Caco-2 (cell line): ENCODE measurements around the gene MYO15A. TPM values are rescaled to one million over a fixed set of nuclear protein-coding genes. Genes with fewer than 3 reads are reported as not detected.
A peak's percentile ranks its signal among the peaks of the same experiment; 100 is the strongest.

Source experiments
- BruUV-seq: library from RNA; stranded (reverse); fragments of 400-500 nt; replicated peaks from 2 replicates; lab custom pipeline; 2021; lab: Mats Ljungman, UMichigan
- CTCF ChIA-PET: fragments of 300-600 bp; sonication (Branson Sonifier 250); formaldehyde crosslinking; loops from one replicate; lab custom pipeline; 2022; ENCODE audit warnings: antibody characterized with exemption; lab: Charles Lee
- POLR2A ChIA-PET: fragments of 300-600 bp; sonication (Branson Sonifier 250); formaldehyde crosslinking; loops from one replicate; lab custom pipeline; 2022; ENCODE audit warnings: antibody characterized with exemption; lab: Charles Lee
- DNase-seq, 2 experiments: peaks; one replicate each; pipeline versions ENCODE4 v3.0.0 to v3.0.0-alpha.2; 2020 to 2022
- H3K27me3 ChIP-seq: replicated peaks from 2 replicates; pipeline ENCODE4 v1.6.0; 2011; ENCODE audit warnings: low read length; ENCODE audit not compliant: control insufficient read depth, insufficient read depth
- H3K36me3 ChIP-seq: 2 replicates; pipeline ENCODE4 v1.5.1; 2011; ENCODE audit warnings: low read length; ENCODE audit not compliant: control insufficient read depth, insufficient read depth
- H3K4me1 ChIP-seq: fragments of 250-450 bp; sonication (Bioruptor Pico); 2 replicates; pipeline ENCODE4 v1.5.1; 2020; ENCODE audit warnings: mild to moderate bottlenecking
- H3K4me3 ChIP-seq: 2 replicates; pipeline ENCODE4 v1.5.1; 2011; ENCODE audit warnings: low read depth, mild to moderate bottlenecking, control low read depth, low read length
- H3K9me3 ChIP-seq: fragments of 250-450 bp; sonication (Bioruptor Pico); 2 replicates; pipeline ENCODE4 v1.5.1; 2020; ENCODE audit warnings: mild to moderate bottlenecking, moderate library complexity
- H3K27ac Mint-ChIP-seq: one replicate; pipeline ENCODE4 v1.8.0; 2022; ENCODE audit warnings: mixed read lengths; ENCODE audit not compliant: unreplicated experiment
- H3K27me3 Mint-ChIP-seq: one replicate; pipeline ENCODE4 v1.8.0; 2022; ENCODE audit warnings: mixed read lengths; ENCODE audit not compliant: insufficient read depth, unreplicated experiment
- H3K36me3 Mint-ChIP-seq: one replicate; pipeline ENCODE4 v1.8.0; 2022; ENCODE audit warnings: mild to moderate bottlenecking, mixed read lengths; ENCODE audit not compliant: insufficient read depth, unreplicated experiment
- H3K4me1 Mint-ChIP-seq: one replicate; pipeline ENCODE4 v1.8.0; 2022; ENCODE audit warnings: low read depth, mixed read lengths; ENCODE audit not compliant: unreplicated experiment
- H3K4me3 Mint-ChIP-seq: one replicate; pipeline ENCODE4 v1.8.0; 2022; ENCODE audit warnings: mild to moderate bottlenecking, moderate library complexity, mixed read lengths; ENCODE audit not compliant: unreplicated experiment
- H3K9me3 Mint-ChIP-seq: one replicate; pipeline ENCODE4 v1.8.0; 2022; ENCODE audit warnings: mixed read lengths; ENCODE audit not compliant: unreplicated experiment
- CTCF ChIP-seq, 2 experiments: fragments of 200-600 bp in 1 of 2; IDR thresholded peaks; 1 replicate in 1 of 2; 2 replicates in 1 of 2; pipeline versions ENCODE4 v1.5.1 to v1.8.0; 2011 to 2022; ENCODE audit warnings: antibody characterized with exemption in 1 of 2, control low read depth in 1 of 2, inconsistent platforms in 1 of 2, low read depth in 1 of 2, low read length in 1 of 2, mild to moderate bottlenecking in 1 of 2, moderate library complexity in 1 of 2; ENCODE audit not compliant: insufficient read depth in 1 of 2, severe bottlenecking in 1 of 2, unreplicated experiment in 1 of 2
- intact Hi-C: fragments of 100-400 bp; cut with micrococcal nuclease; formaldehyde crosslinking; loops from one replicate; pipeline ENCODE4 v1.10.0; 2022; ENCODE audit not compliant: unreplicated experiment
- total RNA-seq: library from RNA; stranded (reverse); gene quantifications from 2 replicates; pipeline ENCODE4 v1.2.3, GENCODE V29; 2022

Gene MYO15A
- total RNA-seq, 1 experiment from 2014 or later: not detected

GRCh38 chr17:18187226-18187625 lies 78.7 kb downstream of the MYO15A start:
- Histone ChIP-seq H3K4me3 (no peak overlapping the region), H3K27me3 (no peaks in the 10 kb centered on the region), H3K36me3 (peaks cover 13% of the 10 kb centered on the region), H3K4me1 (peaks cover 34% of the 10 kb centered on the region), H3K9me3 (no peaks in the 10 kb centered on the region)
- ChIA-PET POLR2A (no interaction called here), CTCF (no interaction called here)
- TF ChIP-seq CTCF (IDR thresholded peaks at IDR 0.05; ENCODE audit: insufficient read depth in 1 of 2, low read depth in 1 of 2, low read length in 1 of 2, severe bottlenecking in 1 of 2, unreplicated experiment in 1 of 2): no peak
- Mint-ChIP-seq H3K36me3 (peaks cover 66% of the 10 kb centered on the region), H3K27me3 (no peaks in the 10 kb centered on the region), H3K27ac (peak overlapping the region; percentile 18), H3K4me1 (peaks cover 26% of the 10 kb centered on the region), H3K9me3 (no peaks in the 10 kb centered on the region), H3K4me3 (peak overlapping the region; percentile 85)
- BruUV-seq: no TSS peak
- intact Hi-C loops: no loop called here
- DNase-seq: no peak

GRCh38 chr17:18187821-18188761 lies 79.5 kb downstream of the MYO15A start:
- Histone ChIP-seq H3K4me1 (peaks cover 30% of the 10 kb centered on the region), H3K9me3 (no peaks in the 10 kb centered on the region), H3K4me3 (no peak overlapping the region), H3K27me3 (no peaks in the 10 kb centered on the region), H3K36me3 (peaks cover 13% of the 10 kb centered on the region)
- peaks cover 62% of the 10 kb centered on the region for H3K36me3 Mint-ChIP-seq
- POLR2A ChIA-PET: no interaction called here
- no peak for TF ChIP-seq CTCF (IDR thresholded peaks at IDR 0.05; ENCODE audit: insufficient read depth in 1 of 2, low read depth in 1 of 2, low read length in 1 of 2, severe bottlenecking in 1 of 2, unreplicated experiment in 1 of 2)
- H3K27ac Mint-ChIP-seq: peak overlapping the region; percentile 8
- H3K9me3 Mint-ChIP-seq: no peaks in the 10 kb centered on the region
- H3K27me3 Mint-ChIP-seq: no peaks in the 10 kb centered on the region
- intact Hi-C loops: no loop called here
- CTCF ChIA-PET: no interaction called here
- DNase-seq: no peak
- H3K4me1 Mint-ChIP-seq: peaks cover 26% of the 10 kb centered on the region
- H3K4me3 Mint-ChIP-seq: peak overlapping the region; percentile 85
- BruUV-seq: no TSS peak

- peak overlapping the region; percentile 54 for H3K27ac Mint-ChIP-seq
- peaks cover 27% of the 10 kb centered on the region for H3K4me1 ChIP-seq
- no peaks in the 10 kb centered on the region for H3K27me3 ChIP-seq
- peaks cover 19% of the 10 kb centered on the region for H3K4me1 Mint-ChIP-seq
- peaks cover 65% of the 10 kb centered on the region for H3K36me3 Mint-ChIP-seq
- H3K4me3 Mint-ChIP-seq: no peak overlapping the region
- no peaks in the 10 kb centered on the region for H3K27me3 Mint-ChIP-seq
- no TSS peak for BruUV-seq
- CTCF ChIA-PET: no interaction called here
- TF ChIP-seq CTCF (IDR thresholded peaks at IDR 0.05; ENCODE audit: insufficient read depth in 1 of 2, low read depth in 1 of 2, low read length in 1 of 2, severe bottlenecking in 1 of 2, unreplicated experiment in 1 of 2): no peak
- intact Hi-C loops: no loop called here
- peaks cover 18% of the 10 kb centered on the region for H3K36me3 ChIP-seq
- POLR2A ChIA-PET: no interaction called here
- no peaks in the 10 kb centered on the region for H3K9me3 Mint-ChIP-seq
- no peaks in the 10 kb centered on the region for H3K9me3 ChIP-seq
- DNase-seq: no peak
- no peak overlapping the region for H3K4me3 ChIP-seq
Measured at GRCh38 chr17:18190628-18191235, 82.2 kb downstream of the MYO15A start.
